Psoas muscle (tissue), 8 donors: ENCODE data around the gene GTF2F2. TPM values are rescaled to one million over a fixed set of nuclear protein-coding genes. Genes with fewer than 3 reads are reported as not detected.

Experiments used
- ATAC-seq, 4 donors: fragments of 200-7000 bp; cut with Tn5 transposase; one replicate each; pipeline ENCODE4 v1.9.1; 2020; ENCODE audit warnings: moderate library complexity in 3 of 4, mild to moderate bottlenecking in 2 of 4
- DNase-seq, 2 donors: peaks; one replicate each; pipeline ENCODE4 v3.0.0-alpha.2; 2020
- H3K27ac ChIP-seq: fragments of 200-600 bp; one replicate; pipeline ENCODE4 v1.8.0; 2022
- H3K27me3 ChIP-seq, 3 donors: fragments of 200-600 bp in 1 of 3; one replicate each; pipeline versions ENCODE4 v1.6.1 to v1.8.0; 2013 to 2022; ENCODE audit warnings: low read length in 2 of 3, mild to moderate bottlenecking in 2 of 3, moderate library complexity in 1 of 3; ENCODE audit not compliant: insufficient read depth in 3 of 3
- H3K36me3 ChIP-seq, 2 donors: fragments of 200-600 bp in 1 of 2; one replicate each; pipeline versions ENCODE4 v1.6.1 to v1.8.0; 2013 to 2022; ENCODE audit warnings: low read depth in 1 of 2, mild to moderate bottlenecking in 1 of 2, moderate library complexity in 1 of 2; ENCODE audit not compliant: insufficient read depth in 1 of 2
- H3K4me1 ChIP-seq: fragments of 200-600 bp; one replicate; pipeline ENCODE4 v1.8.0; 2022
- H3K4me3 ChIP-seq: fragments of 200-600 bp; one replicate; pipeline ENCODE4 v1.8.0; 2022; ENCODE audit warnings: mild to moderate bottlenecking
- H3K9me3 ChIP-seq: fragments of 200-600 bp; one replicate; pipeline ENCODE4 v1.8.0; 2022
- CTCF ChIP-seq: fragments of 200-600 bp; IDR thresholded peaks from one replicate; pipeline ENCODE4 v1.8.0; 2022; ENCODE audit warnings: antibody characterized with exemption
- WGBS, 3 donors: extraction: QIAGEN DNeasy Blood & Tissue Kit; methylation state at CpG; one replicate each; pipeline versions ENCODE4 v1.1.6 to v1.1.7; 2013; 5-methylcytosine and 5-hydroxymethylcytosine counted together
- intact Hi-C, 2 donors: fragments of 100-400 bp; cut with DNase I; formaldehyde crosslinking; loops; one replicate each; pipeline versions ENCODE4 v1.11.0 to v1.14.2; 2022
- polyA plus RNA-seq, 3 donors: library from polyadenylated mRNA; stranded (reverse); fragments of 200-250 nt; gene quantifications; one replicate each; pipeline ENCODE4 v1.2.3, GENCODE V29; 2013
- total RNA-seq, 4 donors: library from RNA; stranded (reverse); fragmentation: NEBNext Ultra II Directional in 2 of 4; extraction: Animal tissue kit (Norgen Biotek cat#: 25700) in 2 of 4; gene quantifications; one replicate each; pipeline versions ENCODE4 v1.2.1 to v1.2.4, GENCODE V29; 2021 to 2023
- donor health status: healthy with polysubstance abuse.
- donor health status: DM: no; HTN: no; CAD: no; lungs with moderate emphysema.
- donor health status: Bipolar disorder and iron deficiency.
- donor health status: healthy.
- donor health status: DM: yes; HTN: yes; CAD: no.
- donor health status: DM: no; HTN: no; CAD: no.
- donor health status: DM: no; HTN: no; CAD: no.
- donor health status: DM: yes; HTN: yes; CAD: no.

GTF2F2 gene
- total and polyA plus RNA-seq, 7 donors: 12.9 to 23.5 (median 19.2) TPM

GRCh38 chr13:45198924-45199323 lies 78.6 kb downstream of the GTF2F2 start:
- no peak for TF ChIP-seq CTCF
- Histone ChIP-seq H3K27me3 (no peaks in the 10 kb centered on the region), H3K4me3 (no peak overlapping the region), H3K9me3 (no peaks in the 10 kb centered on the region), H3K27ac (no peak overlapping the region), H3K4me1 (no peaks in the 10 kb centered on the region), H3K36me3 (peaks cover 0 to 2% of the 10 kb centered on the region in 2 donors)
- DNase-seq: no peak
- ATAC-seq: no peak
- intact Hi-C loops: no loop called here
- 72 to 79% (median 78%) methylated on average over 3 of the region's 3 CpGs for WGBS, 3 donors

- H3K4me1 ChIP-seq: no peaks in the 10 kb centered on the region
- no peak for ATAC-seq
- no peaks in the 10 kb centered on the region for H3K9me3 ChIP-seq
- H3K4me3 ChIP-seq: no peak overlapping the region
- no peak for TF ChIP-seq CTCF
- H3K36me3 ChIP-seq: no peaks in the 10 kb centered on the region
- WGBS, 3 donors: 79 to 82% (median 80%) methylated on average over 4 of the region's 4 CpGs
- intact Hi-C loops: loop anchor here in 1 of 2 donors (10.0 kb wide), 1 partner anchor 95 kb away; no protein-coding TSS in a partner anchor
- DNase-seq: no peak
- no peak overlapping the region for H3K27ac ChIP-seq
- no peaks in the 10 kb centered on the region for H3K27me3 ChIP-seq
Measured at GRCh38 chr13:45199711-45200110, 79.4 kb downstream of the GTF2F2 start.

- Histone ChIP-seq H3K27ac (no peak within 1 kb of the TSS), H3K9me3 (no peaks in the 10 kb centered on the region), H3K4me1 (no peaks in the 10 kb centered on the region), H3K4me3 (no peak within 1 kb of the TSS), H3K36me3 (no peaks in the 10 kb centered on the region), H3K27me3 (no peaks in the 10 kb centered on the region)
- WGBS, 3 donors: 88 to 93% (median 92%) methylated on average over 2 of the region's 2 CpGs
- no peak for ATAC-seq
- no peak for TF ChIP-seq CTCF
- intact Hi-C loops: loop anchor here in 1 of 2 donors (10.0 kb wide), 1 partner anchor 94 kb away; no protein-coding TSS in a partner anchor
- no peak for DNase-seq
Measured at GRCh38 chr13:45200701-45201232, 80.5 kb downstream of the GTF2F2 start, which contains the start of gene KCTD4. KCTD4 (minus strand) TSS chr13:45201045; CDS start chr13:45194567, 6,478 bp downstream.

- WGBS, 3 donors: 49 to 58% (median 53%) methylated on average over 5 of the region's 5 CpGs
- DNase-seq: no peak
- Histone ChIP-seq H3K4me3 (no peak overlapping the region), H3K4me1 (peaks cover 9% of the 10 kb centered on the region), H3K9me3 (no peaks in the 10 kb centered on the region), H3K27me3 (no peaks in the 10 kb centered on the region), H3K36me3 (peaks cover 0 to 6% of the 10 kb centered on the region in 2 donors), H3K27ac (no peak overlapping the region)
- no peak for TF ChIP-seq CTCF
- intact Hi-C loops: loop anchor here in 1 of 2 donors (10.0 kb wide), 1 partner anchor 90 kb away; no protein-coding TSS in a partner anchor
- no peak for ATAC-seq
Measured at GRCh38 chr13:45205124-45205523, 84.8 kb downstream of the GTF2F2 start.

GRCh38 chr13:45206340-45206739 lies 86.0 kb downstream of the GTF2F2 start:
- H3K9me3 ChIP-seq: no peaks in the 10 kb centered on the region
- H3K4me1 ChIP-seq: peaks cover 9% of the 10 kb centered on the region
- ATAC-seq (peak in 3 of 4 donors; percentile 28 to 52 (median 46)), DNase-seq (no peak)
- peaks cover 0 to 6% of the 10 kb centered on the region in 2 donors for H3K36me3 ChIP-seq
- intact Hi-C loops: loop anchor here in 1 of 2 donors (10.0 kb wide), 1 partner anchor 88 kb away; no protein-coding TSS in a partner anchor
- peak overlapping the region; percentile 77 for H3K27ac ChIP-seq
- H3K27me3 ChIP-seq: no peaks in the 10 kb centered on the region
- TF ChIP-seq CTCF: no peak
- H3K4me3 ChIP-seq: no peak overlapping the region
